Nucleus accumbens (tissue), 56 donors: Measurements from ENCODE around the gene CDC42BPG.

ENCODE experiments used
- DNase-seq, 56 donors: peaks; one replicate each; lab custom pipeline; 2025; lab: John Stamatoyannopoulos, UW

CDC42BPG gene

GRCh38 chr11:64814712-64815187, 29.7 kb downstream of the CDC42BPG start:
- no peak for DNase-seq

- no peak for DNase-seq
These were observed 30.6 kb downstream of the CDC42BPG start for GRCh38 chr11:64813826-64814225.

- peak in 2 of 56 donors; percentile 51 to 52 for DNase-seq
These were observed 33.6 kb downstream of the CDC42BPG start for GRCh38 chr11:64810891-64811272.

- DNase-seq, result peak; percentile 66 to 98 (median 93)
These were observed 34.1 kb downstream of the CDC42BPG start, which contains the start of gene MEN1 for GRCh38 chr11:64810271-64810890. MEN1 (minus strand) TSS chr11:64810551; CDS start chr11:64810109, 442 bp downstream.

GRCh38 chr11:64809781-64810241, 34.6 kb downstream of the CDC42BPG start:
- peak in 5 of 56 donors; percentile 9 to 28 (median 21) for DNase-seq

- DNase-seq, result no peak
These were observed 39.0 kb downstream of the CDC42BPG start for GRCh38 chr11:64805481-64805880.

- no peak for DNase-seq
These were observed 39.9 kb downstream of the CDC42BPG start for GRCh38 chr11:64804346-64805210.

GRCh38 chr11:64803846-64804345, 40.6 kb downstream of the CDC42BPG start:
- DNase-seq, result no peak

- peak in 53 of 56 donors; percentile 18 to 88 (median 66) for DNase-seq
These were observed 41.2 kb downstream of the CDC42BPG start, which contains the start of gene MAP4K2 for GRCh38 chr11:64803158-64803845. MAP4K2 (minus strand) TSS chr11:64803214; CDS start chr11:64803149, 65 bp downstream.

GRCh38 chr11:64802370-64803157, 41.9 kb downstream of the CDC42BPG start:
- DNase-seq, result peak in 3 of 56 donors; percentile 59 to 74 (median 65)

- no peak for DNase-seq
These were observed 42.7 kb downstream of the CDC42BPG start for GRCh38 chr11:64801561-64802369.

- DNase-seq, result no peak
These were observed 43.3 kb downstream of the CDC42BPG start for GRCh38 chr11:64801158-64801464.

- no peak for DNase-seq
These were observed 43.9 kb downstream of the CDC42BPG start for GRCh38 chr11:64800303-64801157.

- DNase-seq, result no peak
These were observed 44.7 kb downstream of the CDC42BPG start for GRCh38 chr11:64799623-64800302.

GRCh38 chr11:64799256-64799622, 45.2 kb downstream of the CDC42BPG start:
- no peak for DNase-seq

- DNase-seq, result no peak
These were observed 47.5 kb downstream of the CDC42BPG start for GRCh38 chr11:64796757-64797541.
